GM23338 (cell line): ENCODE data around the gene PSMD8. TPM values are rescaled to one million over a fixed set of nuclear protein-coding genes. Genes with fewer than 3 reads are reported as not detected.

Experiments used
- ATAC-seq: fragments of 200-7000 bp; cut with Tn5 transposase; 3 replicates; pipeline ENCODE4 v1.9.1; 2020
- DNase-seq: peaks from one replicate; pipeline ENCODE4 v3.0.0-alpha.2; 2015; ENCODE audit warnings: low spot score
- H2AFZ ChIP-seq: fragments of 200-600 bp; sonication (generic); 2 replicates; pipeline ENCODE4 v1.8.0; 2016; ENCODE audit warnings: antibody characterized with exemption, mild to moderate bottlenecking, moderate library complexity
- H3F3A ChIP-seq: fragments of 200-600 bp; sonication (generic); replicated peaks from 2 replicates; pipeline ENCODE4 v1.8.0; 2017; ENCODE audit warnings: antibody characterized with exemption, mixed run types, low read depth
- H3K27ac ChIP-seq: fragments of 200-600 bp; sonication (generic); 2 replicates; pipeline ENCODE4 v1.6.1; 2016; ENCODE audit warnings: low read depth
- H3K27me3 ChIP-seq: fragments of 200-600 bp; sonication (generic); 2 replicates; pipeline ENCODE4 v1.8.0; 2016; ENCODE audit warnings: mild to moderate bottlenecking, mixed run types, moderate library complexity; ENCODE audit not compliant: insufficient read depth
- H3K36me3 ChIP-seq: fragments of 200-600 bp; sonication (generic); 2 replicates; pipeline ENCODE4 v1.8.0; 2016; ENCODE audit warnings: mild to moderate bottlenecking; ENCODE audit not compliant: insufficient read depth
- H3K4me1 ChIP-seq: fragments of 200-600 bp; sonication (generic); 2 replicates; pipeline ENCODE4 v1.8.0; 2016; ENCODE audit warnings: mild to moderate bottlenecking, moderate library complexity; ENCODE audit not compliant: insufficient read depth
- H3K4me2 ChIP-seq: fragments of 200-600 bp; sonication (generic); 2 replicates; pipeline ENCODE4 v1.7.1; 2017; ENCODE audit warnings: mixed run types
- H3K4me3 ChIP-seq: fragments of 200-600 bp; sonication (generic); 2 replicates; pipeline ENCODE4 v1.6.1; 2016; ENCODE audit warnings: mixed run types
- H3K79me2 ChIP-seq: fragments of 200-600 bp; sonication (generic); replicated peaks from 2 replicates; pipeline ENCODE4 v1.8.0; 2017; ENCODE audit warnings: mild to moderate bottlenecking; ENCODE audit not compliant: insufficient read depth
- H3K9me2 ChIP-seq: fragments of 200-600 bp; sonication (generic); 2 replicates; pipeline ENCODE4 v1.8.0; 2017; ENCODE audit not compliant: insufficient read depth
- H4K20me1 ChIP-seq: fragments of 200-600 bp; sonication (generic); replicated peaks from 2 replicates; pipeline ENCODE4 v1.8.0; 2017; ENCODE audit warnings: mild to moderate bottlenecking; ENCODE audit not compliant: insufficient read depth
- H3K27ac Mint-ChIP-seq: 2 replicates; pipeline ENCODE4 v1.8.0; 2020; ENCODE audit warnings: inconsistent platforms, mild to moderate bottlenecking, moderate library complexity, mixed read lengths
- H3K27me3 Mint-ChIP-seq: 3 replicates; pipeline ENCODE4 v1.8.0; 2022; ENCODE audit warnings: low read depth, mild to moderate bottlenecking, moderate library complexity, mixed read lengths, inconsistent platforms; ENCODE audit not compliant: insufficient read depth, poor library complexity
- H3K36me3 Mint-ChIP-seq: 3 replicates; pipeline ENCODE4 v1.8.0; 2021; ENCODE audit warnings: low read depth, mild to moderate bottlenecking, inconsistent platforms, moderate library complexity, mixed read lengths
- H3K4me1 Mint-ChIP-seq: 3 replicates; pipeline ENCODE4 v1.8.0; 2020; ENCODE audit warnings: mild to moderate bottlenecking, inconsistent platforms, mixed read lengths
- H3K4me3 Mint-ChIP-seq: 3 replicates; pipeline ENCODE4 v1.8.0; 2021; ENCODE audit warnings: moderate library complexity, mild to moderate bottlenecking, inconsistent platforms, mixed read lengths
- H3K9me3 Mint-ChIP-seq: 3 replicates; pipeline ENCODE4 v1.8.0; 2020; ENCODE audit warnings: moderate library complexity, mild to moderate bottlenecking, inconsistent platforms, mixed read lengths
- CTCF ChIP-seq, 2 experiments: fragments of 200-600 bp in 1 of 2; sonication (generic) in 1 of 2; conservative IDR thresholded peaks; 2 replicates each; pipeline versions ENCODE4 v1.5.1 to v1.6.1; 2016 to 2017; ENCODE audit warnings: antibody characterized with exemption in 2 of 2, low read depth in 2 of 2, mild to moderate bottlenecking in 2 of 2, moderate library complexity in 1 of 2
- EZH2 ChIP-seq: fragments of 200-600 bp; sonication (generic); IDR thresholded peaks from one replicate; pipeline ENCODE4 v1.8.0; 2017; ENCODE audit warnings: antibody characterized with exemption, mild to moderate bottlenecking, low read depth; ENCODE audit not compliant: unreplicated experiment
- EZH2phosphoT487 ChIP-seq: fragments of 200-600 bp; sonication (generic); IDR thresholded peaks from one replicate; pipeline ENCODE4 v1.8.1; 2018; ENCODE audit warnings: antibody characterized with exemption; ENCODE audit not compliant: unreplicated experiment
- JUNB ChIP-seq: IDR thresholded peaks from one replicate; pipeline ENCODE4 v1.6.1; 2016; ENCODE audit warnings: antibody characterized with exemption; ENCODE audit not compliant: unreplicated experiment
- NANOG ChIP-seq: IDR thresholded peaks from 2 replicates; pipeline ENCODE4 v1.6.1; 2016; ENCODE audit warnings: antibody characterized with exemption, borderline replicate concordance
- POLR2AphosphoS5 ChIP-seq: IDR thresholded peaks from 2 replicates; pipeline ENCODE4 v1.6.1; 2016; ENCODE audit warnings: antibody characterized with exemption, low read depth
- REST ChIP-seq: IDR thresholded peaks from one replicate; pipeline ENCODE4 v1.6.1; 2018; ENCODE audit warnings: antibody characterized with exemption; ENCODE audit not compliant: unreplicated experiment
- STAT1 ChIP-seq: IDR thresholded peaks from one replicate; pipeline ENCODE4 v1.6.1; 2016; ENCODE audit warnings: antibody characterized with exemption; ENCODE audit not compliant: unreplicated experiment
- ZNF114 ChIP-seq: fragments of 250-450 bp; sonication (Bioruptor Pico); IDR thresholded peaks from 2 replicates; pipeline ENCODE4 v1.5.0; 2020; ENCODE audit warnings: mild to moderate bottlenecking, moderate library complexity
- polyA plus RNA-seq: library from polyadenylated mRNA; unstranded; fragments of >200 nt; fragmentation: Nextera tagmentation; extraction: Ambion mirVana; gene quantifications from 2 replicates; pipeline ENCODE4 v1.2.1, GENCODE V29; 2016
- total RNA-seq: library from RNA; depleted of rRNA; stranded (reverse); fragments of >200 nt; shearing (Covaris generic); gene quantifications from 2 replicates; pipeline ENCODE4 v1.2.3, GENCODE V29; 2014

The PSMD8 gene
- total and polyA plus RNA-seq, 2 experiments from 2014 or later, result 129 to 241 TPM

- Histone ChIP-seq H3K27ac (0 out of 2 replicates have a peak overlapping the region, but pooled peaks have one; percentile 76), H3K79me2 (no peaks in the 10 kb centered on the region), H3K36me3 (peaks cover 7% of the 10 kb centered on the region), H3K4me3 (no peak overlapping the region), H3K4me1 (peaks cover 3% of the 10 kb centered on the region), H2AFZ (no peak overlapping the region), H3F3A (peaks cover 15% of the 10 kb centered on the region), H3K27me3 (peaks cover 24% of the 10 kb centered on the region), H4K20me1 (peaks cover 7% of the 10 kb centered on the region), H3K9me2 (no peaks in the 10 kb centered on the region), H3K4me2 (peak overlapping the region; percentile 95)
- peak; percentile 20 for ATAC-seq
- Mint-ChIP-seq H3K4me1 (peaks cover 16% of the 10 kb centered on the region), H3K36me3 (peaks cover 42% of the 10 kb centered on the region), H3K9me3 (no peaks in the 10 kb centered on the region; the same call in 2 of the 3 replicates), H3K27ac (peak overlapping the region; percentile 62), H3K27me3 (peaks cover 36% of the 10 kb centered on the region), H3K4me3 (peak overlapping the region; percentile 6; the same call in 2 of the 3 replicates)
- peak; percentile 87 for DNase-seq
- TF ChIP-seq NANOG (no peak), JUNB (no peak), EZH2phosphoT487 (no peak), POLR2AphosphoS5 (no peak), CTCF (conservative IDR thresholded peaks at IDR 0.05; ENCODE audit: low read depth in 2 of 2) (peak; percentile 69 to 89), REST (no peak), ZNF114 (CRISPR knock-in tag) (no peak), EZH2 (no peak), STAT1 (no peak)
Measured at GRCh38 chr19:38384209-38385027, 10.0 kb downstream of the PSMD8 start.
